Ishikawa (cell line): ENCODE results near the gene PARD3.

Source experiments
- CEBPB ChIP-seq: IDR thresholded peaks from 2 replicates; pipeline ENCODE4 v1.6.1; 2012
- CREB1 ChIP-seq: IDR thresholded peaks from 2 replicates; pipeline ENCODE4 v1.6.1; 2012; ENCODE audit warnings: low read depth
- EGR1 ChIP-seq: IDR thresholded peaks from 2 replicates; pipeline ENCODE4 v1.6.1; 2012
- EP300 ChIP-seq: IDR thresholded peaks from 2 replicates; pipeline ENCODE4 v1.6.1; 2012; ENCODE audit warnings: borderline replicate concordance
- FOXM1 ChIP-seq: IDR thresholded peaks from 2 replicates; pipeline ENCODE4 v1.6.1; 2012; ENCODE audit warnings: low read depth, borderline replicate concordance
- MAX ChIP-seq: IDR thresholded peaks from 2 replicates; pipeline ENCODE4 v1.6.1; 2012
- NFIC ChIP-seq: IDR thresholded peaks from 2 replicates; pipeline ENCODE4 v1.6.1; 2012
- RAD21 ChIP-seq: IDR thresholded peaks from 2 replicates; pipeline ENCODE4 v1.6.1; 2012; ENCODE audit warnings: low read depth
- REST ChIP-seq: IDR thresholded peaks from 2 replicates; pipeline ENCODE4 v1.6.1; 2012; ENCODE audit warnings: low read depth, mild to moderate bottlenecking
- TAF1 ChIP-seq: IDR thresholded peaks from 2 replicates; pipeline ENCODE4 v1.6.1; 2012; ENCODE audit warnings: low read depth, mild to moderate bottlenecking
- TCF12 ChIP-seq: IDR thresholded peaks from 2 replicates; pipeline ENCODE4 v1.6.1; 2012; ENCODE audit warnings: low read depth
- TEAD4 ChIP-seq: IDR thresholded peaks from 2 replicates; pipeline ENCODE4 v1.6.1; 2012
- USF1 ChIP-seq: IDR thresholded peaks from 2 replicates; pipeline ENCODE4 v1.6.1; 2012
- YY1 ChIP-seq: IDR thresholded peaks from 2 replicates; pipeline ENCODE4 v1.6.1; 2012; ENCODE audit warnings: low read depth
- ZBTB7A ChIP-seq: IDR thresholded peaks from 2 replicates; pipeline ENCODE4 v1.6.1; 2012; ENCODE audit warnings: low read depth

Gene PARD3

GRCh38 chr10:34249634-34250033 is 565.5 kb downstream of the PARD3 start:
- TF ChIP-seq MAX (no peak), ZBTB7A (no peak), NFIC (no peak), RAD21 (no peak), TCF12 (no peak), TEAD4 (no peak), FOXM1 (no peak), REST (no peak), CREB1 (no peak), TAF1 (no peak), CEBPB (no peak), EP300 (no peak), EGR1 (no peak), USF1 (no peak), YY1 (no peak)

- TF ChIP-seq EGR1 (no peak), TCF12 (no peak), RAD21 (no peak), YY1 (no peak), TAF1 (no peak), TEAD4 (no peak), REST (no peak), NFIC (no peak)
Measured at GRCh38 chr10:34247560-34247959, 567.5 kb downstream of the PARD3 start.

- TF ChIP-seq REST, result no peak
- TF ChIP-seq TCF12, result no peak
- no peak for TF ChIP-seq FOXM1
- no peak for TF ChIP-seq USF1
- TF ChIP-seq RAD21, result no peak
- TF ChIP-seq EGR1, result no peak
- no peak for TF ChIP-seq CEBPB
- TF ChIP-seq EP300, result no peak
- no peak for TF ChIP-seq NFIC
- no peak for TF ChIP-seq YY1
- no peak for TF ChIP-seq ZBTB7A
- TF ChIP-seq TEAD4, result no peak
- no peak for TF ChIP-seq TAF1
- TF ChIP-seq CREB1, result no peak
- TF ChIP-seq MAX, result no peak
Measured at GRCh38 chr10:34244756-34245484, 570.2 kb downstream of the PARD3 start.

- TF ChIP-seq YY1 (no peak), EP300 (no peak), CEBPB (no peak)
Measured at GRCh38 chr10:34241226-34242000, 573.7 kb downstream of the PARD3 start.
